GM23248 (cell line): ENCODE measurements around the gene CROCC. TPM values are rescaled to one million over a fixed set of nuclear protein-coding genes. Genes with fewer than 3 reads are reported as not detected.

ENCODE experiments used
- DNase-seq: peaks from one replicate; pipeline ENCODE4 v3.0.0-alpha.2; 2015
- H2AFZ ChIP-seq: fragments of 200-600 bp; sonication (generic); 2 replicates; pipeline ENCODE4 v1.6.1; 2016; ENCODE audit warnings: antibody characterized with exemption
- H3F3A ChIP-seq: fragments of 200-600 bp; sonication (generic); 2 replicates; pipeline ENCODE4 v1.6.1; 2016; ENCODE audit warnings: mild to moderate bottlenecking, antibody characterized with exemption, mixed run types; ENCODE audit not compliant: insufficient read depth
- H3K27ac ChIP-seq: fragments of 200-600 bp; sonication (generic); 2 replicates; pipeline ENCODE4 v1.5.1; 2016; ENCODE audit warnings: mild to moderate bottlenecking
- H3K27me3 ChIP-seq: fragments of 200-600 bp; sonication (generic); replicated peaks from 2 replicates; pipeline ENCODE4 v1.6.1; 2016; ENCODE audit warnings: mild to moderate bottlenecking; ENCODE audit not compliant: insufficient read depth
- H3K36me3 ChIP-seq: fragments of 200-600 bp; sonication (generic); 2 replicates; pipeline ENCODE4 v1.6.1; 2016; ENCODE audit warnings: low read depth, mild to moderate bottlenecking
- H3K4me1 ChIP-seq: fragments of 200-600 bp; sonication (generic); 2 replicates; pipeline ENCODE4 v1.6.1; 2016; ENCODE audit warnings: mild to moderate bottlenecking; ENCODE audit not compliant: insufficient read depth
- H3K4me2 ChIP-seq: fragments of 200-600 bp; sonication (generic); one replicate; pipeline ENCODE4 v1.6.1; 2016; ENCODE audit warnings: mild to moderate bottlenecking; ENCODE audit not compliant: unreplicated experiment
- H3K4me3 ChIP-seq: fragments of 200-600 bp; sonication (generic); 2 replicates; pipeline ENCODE4 v1.5.1; 2016; ENCODE audit warnings: mild to moderate bottlenecking
- H3K79me2 ChIP-seq: fragments of 200-600 bp; sonication (generic); 2 replicates; pipeline ENCODE4 v1.6.1; 2016; ENCODE audit warnings: mild to moderate bottlenecking; ENCODE audit not compliant: insufficient read depth
- H3K9ac ChIP-seq: fragments of 200-600 bp; sonication (generic); 2 replicates; pipeline ENCODE4 v1.6.1; 2016; ENCODE audit warnings: mild to moderate bottlenecking
- H3K9me2 ChIP-seq: fragments of 200-600 bp; sonication (generic); 2 replicates; pipeline ENCODE4 v1.6.1; 2016; ENCODE audit warnings: mixed run types, mild to moderate bottlenecking, moderate library complexity; ENCODE audit not compliant: insufficient read depth
- H3K9me3 ChIP-seq: fragments of 200-600 bp; sonication (generic); one replicate; pipeline ENCODE4 v1.6.1; 2017; ENCODE audit warnings: low read depth
- H4K20me1 ChIP-seq: fragments of 200-600 bp; sonication (generic); 2 replicates; pipeline ENCODE4 v1.6.0; 2016; ENCODE audit not compliant: insufficient read depth
- EZH2 ChIP-seq: fragments of 200-600 bp; sonication (generic); IDR thresholded peaks from 2 replicates; pipeline ENCODE4 v1.6.1; 2018; ENCODE audit warnings: antibody characterized with exemption, mild to moderate bottlenecking; ENCODE audit not compliant: insufficient read depth, poor library complexity, severe bottlenecking
- EZH2phosphoT487 ChIP-seq: fragments of 200-600 bp; sonication (generic); IDR thresholded peaks from 2 replicates; pipeline ENCODE4 v1.6.1; 2018; ENCODE audit warnings: antibody characterized with exemption, moderate library complexity, mild to moderate bottlenecking, low read depth; ENCODE audit not compliant: insufficient read depth
- WGBS, 2 experiments: methylation state at CpG; one replicate each; pipeline ENCODE4 v1.1.6; 2015 to 2017; ENCODE audit warnings: low lambda C conversion rate in 2 of 2, low coverage in 1 of 2; ENCODE audit errors: missing lambda C conversion rate in 2 of 2; 5-methylcytosine and 5-hydroxymethylcytosine counted together
- in situ Hi-C: fragments of 300-500 bp; cut with MboI; formaldehyde crosslinking; loops from 2 replicates; pipeline ENCODE4 v1.15.0; 2020
- polyA plus RNA-seq: library from polyadenylated mRNA; unstranded; fragments of >200 nt; fragmentation: Nextera tagmentation; extraction: Ambion mirVana; gene quantifications from 2 replicates; pipeline ENCODE4 v1.2.1, GENCODE V29; 2016
- total RNA-seq: library from RNA; depleted of rRNA; stranded (reverse); fragments of >200 nt; shearing (Covaris generic); gene quantifications from 2 replicates; pipeline ENCODE4 v1.2.3, GENCODE V29; 2014

CROCC gene
- total and polyA plus RNA-seq, 2 experiments from 2014 or later, result 5.2 to 17.6 TPM

- WGBS, 2 experiments, result 96 to 97% methylated on average over 21 to 22 of the region's 22 CpGs
- Histone ChIP-seq H3K9me3 (no peaks in the 10 kb centered on the region), H2AFZ (no peak overlapping the region), H3K4me2 (no peak overlapping the region), H3K9ac (no peak overlapping the region), H3F3A (no peaks in the 10 kb centered on the region), H3K79me2 (no peaks in the 10 kb centered on the region), H3K27me3 (no peaks in the 10 kb centered on the region), H3K27ac (no peak overlapping the region), H3K9me2 (no peaks in the 10 kb centered on the region), H3K4me1 (no peaks in the 10 kb centered on the region), H3K36me3 (no peaks in the 10 kb centered on the region; the same call in 1 of the 2 replicates), H4K20me1 (no peaks in the 10 kb centered on the region), H3K4me3 (no peak overlapping the region)
- no peak for TF ChIP-seq EZH2phosphoT487
- no peak for TF ChIP-seq EZH2
- no peak for DNase-seq
- in situ Hi-C loops, result no loop called here
Measured at GRCh38 chr1:16966282-16966681, 44.6 kb downstream of the CROCC start.

GRCh38 chr1:16967095-16967575, 45.4 kb downstream of the CROCC start:
- in situ Hi-C loops, result no loop called here
- 37 to 64% methylated on average over 3 to 7 of the region's 7 CpGs for WGBS, 2 experiments
- H3K27me3 ChIP-seq, result no peaks in the 10 kb centered on the region
- H3K36me3 ChIP-seq, result no peaks in the 10 kb centered on the region; the same call in 1 of the 2 replicates
- no peak overlapping the region for H3K9ac ChIP-seq
- H4K20me1 ChIP-seq, result no peaks in the 10 kb centered on the region
- no peak overlapping the region for H3K4me3 ChIP-seq
- no peaks in the 10 kb centered on the region for H3K9me2 ChIP-seq
- TF ChIP-seq EZH2phosphoT487, result no peak
- TF ChIP-seq EZH2, result no peak
- no peak overlapping the region for H3K4me2 ChIP-seq
- H3K27ac ChIP-seq, result no peak overlapping the region
- no peak for DNase-seq
- no peaks in the 10 kb centered on the region for H3K9me3 ChIP-seq
- H3K79me2 ChIP-seq, result no peaks in the 10 kb centered on the region
- no peak overlapping the region for H2AFZ ChIP-seq
- no peaks in the 10 kb centered on the region for H3F3A ChIP-seq
- H3K4me1 ChIP-seq, result no peaks in the 10 kb centered on the region

DNA sequence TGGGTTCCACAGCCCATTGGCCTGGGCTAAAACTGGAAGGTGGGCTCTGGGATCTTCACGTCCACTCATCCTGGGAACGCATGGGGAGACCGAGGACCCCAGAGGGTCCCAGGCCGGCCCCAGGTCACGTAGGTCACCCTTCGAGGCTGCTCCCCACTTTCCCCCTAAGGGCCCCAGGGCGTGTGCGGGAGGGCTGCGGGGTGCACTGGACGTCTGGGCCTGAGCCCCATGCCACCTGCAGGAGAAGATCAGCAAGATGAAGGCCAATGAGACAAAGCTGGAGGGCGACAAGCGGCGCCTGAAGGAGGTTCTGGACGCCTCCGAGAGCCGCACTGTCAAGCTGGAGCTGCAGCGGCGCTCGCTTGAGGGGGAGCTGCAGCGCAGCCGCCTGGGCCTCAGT, 46.2 kb downstream of the CROCC start:
- no peak for DNase-seq
- no peak overlapping the region for H3K27ac ChIP-seq
- 94 to 97% methylated on average over 21 of the region's 21 CpGs for WGBS, 2 experiments

DNA sequence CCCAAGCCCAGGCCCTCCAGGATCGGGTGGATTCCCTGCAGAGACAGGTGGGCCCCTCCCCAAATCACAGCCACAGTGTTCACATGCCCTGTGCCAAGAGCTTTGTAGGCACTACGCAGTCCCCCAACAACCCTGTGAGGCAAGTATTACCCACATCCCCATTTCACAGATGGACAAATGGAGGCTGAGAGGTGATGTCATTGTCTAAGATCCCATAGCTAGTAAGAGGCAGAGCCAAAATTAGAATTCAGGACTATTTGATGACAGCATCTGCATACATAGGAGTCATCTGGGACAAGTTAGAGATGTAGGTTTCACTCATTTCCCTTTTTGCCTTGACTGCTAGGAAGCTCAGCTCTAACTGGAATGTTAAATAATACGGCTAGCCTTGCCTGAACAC, 46.6 kb downstream of the CROCC start:
- Histone ChIP-seq H3K9me3 (no peaks in the 10 kb centered on the region), H3K9me2 (no peaks in the 10 kb centered on the region), H3K4me1 (no peaks in the 10 kb centered on the region), H2AFZ (no peak overlapping the region), H3K79me2 (no peaks in the 10 kb centered on the region), H3K36me3 (no peaks in the 10 kb centered on the region; the same call in 1 of the 2 replicates), H3K4me3 (no peak overlapping the region), H4K20me1 (no peaks in the 10 kb centered on the region), H3F3A (no peaks in the 10 kb centered on the region), H3K27me3 (no peaks in the 10 kb centered on the region), H3K27ac (no peak overlapping the region), H3K4me2 (no peak overlapping the region), H3K9ac (no peak overlapping the region)
- no peak for TF ChIP-seq EZH2phosphoT487
- no peak for TF ChIP-seq EZH2
- in situ Hi-C loops, result no loop called here
- 98 to 99% methylated on average over 3 of the region's 3 CpGs for WGBS, 2 experiments
- DNase-seq, result no peak

More for the DNA sequence above, 46.2 kb downstream of the CROCC start:
- TF ChIP-seq EZH2phosphoT487 (no peak), EZH2 (no peak)
- H3K4me2 ChIP-seq, result no peak overlapping the region
- no peaks in the 10 kb centered on the region for H3F3A ChIP-seq
- in situ Hi-C loops, result no loop called here
- no peaks in the 10 kb centered on the region for H4K20me1 ChIP-seq
- H3K27me3 ChIP-seq, result no peaks in the 10 kb centered on the region
- no peaks in the 10 kb centered on the region for H3K9me2 ChIP-seq
- H3K36me3 ChIP-seq, result no peaks in the 10 kb centered on the region; the same call in 1 of the 2 replicates
- no peak overlapping the region for H3K4me3 ChIP-seq
- no peak overlapping the region for H2AFZ ChIP-seq
- H3K9me3 ChIP-seq, result no peaks in the 10 kb centered on the region
- no peak overlapping the region for H3K9ac ChIP-seq
- no peaks in the 10 kb centered on the region for H3K4me1 ChIP-seq
- no peaks in the 10 kb centered on the region for H3K79me2 ChIP-seq

GRCh38 chr1:16969057-16969611, 47.4 kb downstream of the CROCC start:
- in situ Hi-C loops, result no loop called here
- H3K9me3 ChIP-seq, result no peaks in the 10 kb centered on the region
- DNase-seq, result no peak
- H3K27ac ChIP-seq, result no peak overlapping the region
- 84 to 87% methylated on average over 14 of the region's 14 CpGs for WGBS, 2 experiments
- H2AFZ ChIP-seq, result no peak overlapping the region
- no peaks in the 10 kb centered on the region for H3K4me1 ChIP-seq
- no peaks in the 10 kb centered on the region; the same call in 1 of the 2 replicates for H3K36me3 ChIP-seq
- H3F3A ChIP-seq, result no peaks in the 10 kb centered on the region
- no peaks in the 10 kb centered on the region for H3K27me3 ChIP-seq
- no peaks in the 10 kb centered on the region for H3K9me2 ChIP-seq
- no peaks in the 10 kb centered on the region for H3K79me2 ChIP-seq
- no peak overlapping the region for H3K9ac ChIP-seq
- no peak overlapping the region for H3K4me2 ChIP-seq
- TF ChIP-seq EZH2, result no peak
- no peak for TF ChIP-seq EZH2phosphoT487
- H3K4me3 ChIP-seq, result no peak overlapping the region
- H4K20me1 ChIP-seq, result no peaks in the 10 kb centered on the region
